H9 (cell line): ENCODE measurements around the gene CLN3. TPM values are rescaled to one million over a fixed set of nuclear protein-coding genes. Genes with fewer than 3 reads are reported as not detected.

Experiments
- DNase-seq: peaks from one replicate; pipeline ENCODE4 v3.0.0-alpha.2; 2017
- H2AFZ ChIP-seq: one replicate; pipeline ENCODE4 v1.6.1; 2013; ENCODE audit warnings: mild to moderate bottlenecking, low read length, control low read depth, moderate library complexity
- H2AK5ac ChIP-seq: 2 replicates; pipeline ENCODE4 v1.6.1; 2013; ENCODE audit warnings: low read length, control low read depth, mixed read lengths; ENCODE audit not compliant: insufficient read length
- H2BK120ac ChIP-seq: one replicate; pipeline ENCODE4 v1.6.1; 2013; ENCODE audit warnings: low read depth, mild to moderate bottlenecking, low read length, control low read depth, inconsistent platforms; ENCODE audit not compliant: poor library complexity, severe bottlenecking
- H2BK12ac ChIP-seq: 2 replicates; pipeline ENCODE4 v1.6.1; 2013; ENCODE audit warnings: low read length, control low read depth, mixed read lengths, low read depth; ENCODE audit not compliant: insufficient read length
- H2BK15ac ChIP-seq: 2 replicates; pipeline ENCODE4 v1.6.1; 2013; ENCODE audit warnings: low read depth, low read length, control low read depth
- H2BK20ac ChIP-seq: one replicate; pipeline ENCODE4 v1.6.1; 2013; ENCODE audit warnings: low read depth, mild to moderate bottlenecking, low read length, control low read depth, inconsistent platforms; ENCODE audit not compliant: poor library complexity, severe bottlenecking
- H2BK5ac ChIP-seq: 2 replicates; pipeline ENCODE4 v1.6.1; 2013; ENCODE audit warnings: low read length, control low read depth, mixed read lengths; ENCODE audit not compliant: insufficient read length
- H3K14ac ChIP-seq: 2 replicates; pipeline ENCODE4 v1.6.1; 2013; ENCODE audit warnings: low read length, control low read depth; ENCODE audit not compliant: insufficient read depth
- H3K18ac ChIP-seq: 2 replicates; pipeline ENCODE4 v1.6.1; 2013; ENCODE audit warnings: low read depth, mild to moderate bottlenecking, mixed read lengths, low read length, control low read depth; ENCODE audit not compliant: insufficient read length
- H3K23ac ChIP-seq: 2 replicates; pipeline ENCODE4 v1.6.1; 2013; ENCODE audit warnings: low read length, control low read depth, mixed read lengths, low read depth; ENCODE audit not compliant: insufficient read length
- H3K23me2 ChIP-seq: 2 replicates; pipeline ENCODE4 v1.6.1; 2013; ENCODE audit warnings: low read depth, mild to moderate bottlenecking, mixed read lengths, low read length, control low read depth; ENCODE audit not compliant: insufficient read length, poor library complexity, severe bottlenecking
- H3K27ac ChIP-seq: 2 replicates; pipeline ENCODE4 v1.5.1; 2013; ENCODE audit warnings: low read length, control low read depth, mixed read lengths, low read depth; ENCODE audit not compliant: insufficient read length
- H3K27me3 ChIP-seq: 2 replicates; pipeline ENCODE4 v1.6.1; 2013; ENCODE audit warnings: low read length, control low read depth, inconsistent platforms; ENCODE audit not compliant: insufficient read depth
- H3K4ac ChIP-seq: 2 replicates; pipeline ENCODE4 v1.6.1; 2013; ENCODE audit warnings: low read depth, mild to moderate bottlenecking, control low read depth, inconsistent platforms, low read length, moderate library complexity
- H3K4me1 ChIP-seq: 2 replicates; pipeline ENCODE4 v1.6.1; 2013; ENCODE audit warnings: low read length, control low read depth, inconsistent platforms; ENCODE audit not compliant: insufficient read depth
- H3K4me2 ChIP-seq: 2 replicates; pipeline ENCODE4 v1.6.1; 2013; ENCODE audit warnings: low read length, control low read depth, mixed read lengths; ENCODE audit not compliant: insufficient read length, insufficient read depth
- H3K56ac ChIP-seq: 2 replicates; pipeline ENCODE4 v1.6.1; 2013; ENCODE audit warnings: low read depth, mild to moderate bottlenecking, mixed read lengths, low read length, control low read depth; ENCODE audit not compliant: insufficient read length
- H3K79me1 ChIP-seq: 2 replicates; pipeline ENCODE4 v1.6.1; 2013; ENCODE audit warnings: low read depth, mild to moderate bottlenecking, moderate library complexity, low read length, control low read depth, inconsistent platforms; ENCODE audit not compliant: insufficient read depth, poor library complexity, severe bottlenecking
- H3K79me2 ChIP-seq: 2 replicates; pipeline ENCODE4 v1.6.1; 2013; ENCODE audit warnings: low read length, control low read depth, inconsistent platforms; ENCODE audit not compliant: insufficient read depth
- H3K9ac ChIP-seq: 2 replicates; pipeline ENCODE4 v1.6.1; 2013; ENCODE audit warnings: low read length, control low read depth, mixed read lengths; ENCODE audit not compliant: insufficient read length; ENCODE audit errors: extremely low read depth
- H3K9me3 ChIP-seq: one replicate; pipeline ENCODE4 v1.6.1; 2013; ENCODE audit warnings: low read depth, low read length, inconsistent platforms; ENCODE audit not compliant: control insufficient read depth
- H3T11ph ChIP-seq: one replicate; pipeline ENCODE4 v1.6.1; 2013; ENCODE audit warnings: mild to moderate bottlenecking, low read length, control low read depth, inconsistent platforms
- H4K20me1 ChIP-seq: one replicate; pipeline ENCODE4 v1.6.1; 2013; ENCODE audit not compliant: control insufficient read depth, insufficient read length, insufficient read depth
- H4K5ac ChIP-seq: 2 replicates; pipeline ENCODE4 v1.6.1; 2013; ENCODE audit warnings: low read depth, mild to moderate bottlenecking, mixed read lengths, low read length, control low read depth; ENCODE audit not compliant: insufficient read length
- H4K8ac ChIP-seq: replicated peaks from 2 replicates; pipeline ENCODE4 v1.6.1; 2013; ENCODE audit warnings: low read length, control low read depth, mixed read lengths, low read depth; ENCODE audit not compliant: insufficient read length
- H4K91ac ChIP-seq: 2 replicates; pipeline ENCODE4 v1.6.1; 2013; ENCODE audit warnings: low read depth, mild to moderate bottlenecking, moderate library complexity, mixed read lengths, low read length, control low read depth; ENCODE audit not compliant: insufficient read length
- H3K27ac Mint-ChIP-seq, 3 experiments: 2 replicates in 2 of 3; 3 replicates in 1 of 3; pipeline ENCODE4 v1.8.0; 2020 to 2021; ENCODE audit warnings: mixed read lengths in 3 of 3, mild to moderate bottlenecking in 1 of 3, moderate library complexity in 1 of 3
- H3K27me3 Mint-ChIP-seq: 2 replicates; pipeline ENCODE4 v1.8.0; 2021; ENCODE audit warnings: low read depth, mild to moderate bottlenecking, moderate library complexity, mixed read lengths
- H3K36me3 Mint-ChIP-seq, 3 experiments: 2 replicates in 2 of 3; 3 replicates in 1 of 3; pipeline ENCODE4 v1.8.0; 2020 to 2021; ENCODE audit warnings: low read depth in 3 of 3, mixed read lengths in 3 of 3; ENCODE audit not compliant: insufficient read depth in 1 of 3
- H3K4me1 Mint-ChIP-seq, 2 experiments: 2 replicates each; pipeline ENCODE4 v1.8.0; 2020; ENCODE audit warnings: mixed read lengths in 2 of 2
- H3K4me3 Mint-ChIP-seq, 2 experiments: 2 replicates in 1 of 2; 3 replicates in 1 of 2; pipeline ENCODE4 v1.8.0; 2020 to 2021; ENCODE audit warnings: mild to moderate bottlenecking in 2 of 2, mixed read lengths in 2 of 2, moderate library complexity in 1 of 2
- H3K9me3 Mint-ChIP-seq, 2 experiments: 2 replicates in 1 of 2; 3 replicates in 1 of 2; pipeline ENCODE4 v1.8.0; 2020; ENCODE audit warnings: mild to moderate bottlenecking in 2 of 2, mixed read lengths in 2 of 2, moderate library complexity in 1 of 2
- WGBS: extraction: QIAGEN DNeasy Blood & Tissue Kit; methylation state at CpG from one replicate; pipeline ENCODE4 v1.1.7; 2013; ENCODE audit warnings: missing lambda C conversion rate, low lambda C conversion rate, mixed read lengths; ENCODE audit not compliant: insufficient read length; ENCODE audit errors: extremely low coverage; 5-methylcytosine and 5-hydroxymethylcytosine counted together
- total RNA-seq: library from RNA; stranded (reverse); gene quantifications from 2 replicates; pipeline ENCODE4 v1.2.1, GENCODE V29; 2021
- TF ChIP-seq, protein P1 (sequence below): fragments of 200-600 bp; sonication (generic); conservative IDR thresholded peaks from 3 replicates; pipeline ENCODE4 v1.8.0; 2021; ENCODE audit warnings: antibody characterized with exemption, mild to moderate bottlenecking

The CLN3 gene
- total RNA-seq, 1 experiment from 2014 or later: 21.4 TPM

DNA sequence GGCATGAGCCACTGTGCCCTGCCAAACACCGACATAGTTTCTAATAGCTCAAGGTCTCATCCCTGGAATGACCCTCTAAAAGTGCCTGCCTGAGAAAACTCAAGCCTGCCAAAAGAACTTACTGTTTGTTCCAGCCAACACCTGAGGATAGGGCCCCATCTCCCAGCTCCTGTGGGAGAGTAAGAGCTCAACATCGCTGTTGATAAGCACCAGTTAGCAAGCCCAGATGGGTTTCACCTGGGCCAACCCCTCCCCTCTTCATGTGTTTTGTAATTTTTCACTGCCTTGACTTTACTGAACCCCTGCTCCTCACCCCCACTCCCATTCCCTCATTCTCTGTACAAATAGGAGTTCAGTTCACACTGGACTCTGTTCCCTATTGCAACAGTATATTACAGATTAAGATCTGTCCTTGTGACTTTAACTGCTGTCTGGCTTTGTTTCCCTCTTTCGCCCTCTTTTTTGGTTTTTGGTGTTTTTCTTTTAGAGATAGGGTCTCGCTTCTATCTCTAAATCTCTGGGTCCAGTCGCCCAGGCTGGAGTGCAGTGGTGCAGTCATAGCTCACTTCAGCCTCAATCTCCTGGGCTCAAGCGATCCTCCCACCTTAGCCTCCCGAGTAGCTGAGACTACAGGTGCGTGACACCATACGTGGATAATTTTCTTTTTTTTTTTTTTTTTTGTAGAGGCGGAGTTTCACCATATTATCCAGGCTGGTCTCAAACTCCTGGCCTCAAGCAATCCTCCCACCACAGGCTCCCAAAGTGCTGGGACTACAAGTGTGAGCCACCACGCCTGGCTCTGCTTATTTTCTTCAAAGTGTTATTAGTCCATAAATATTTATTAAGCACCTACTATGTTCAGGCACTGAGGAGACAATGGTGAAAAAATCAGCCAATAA lies 34.6 kb upstream of the CLN3 start:
- H3K4me1 ChIP-seq: no peaks in the 10 kb centered on the region
- WGBS: no CpG with 5 or more reads among the region's 11 CpGs
- no peaks in the 10 kb centered on the region for H3K23me2 ChIP-seq
- H2BK120ac ChIP-seq: no peak overlapping the region
- no peak overlapping the region for H2BK20ac ChIP-seq
- Mint-ChIP-seq H3K36me3 (no peaks in the 10 kb centered on the region), H3K4me3 (no peak overlapping the region), H3K4me1 (no peaks in the 10 kb centered on the region), H3K9me3 (peaks cover 0 to 13% of the 10 kb centered on the region in 2 experiments; a peak in 3 of 5 replicates), H3K27me3 (peaks cover 4% of the 10 kb centered on the region), H3K27ac (no peak overlapping the region)
- no peak overlapping the region for H3T11ph ChIP-seq
- H3K23ac ChIP-seq: no peak overlapping the region
- H3K27me3 ChIP-seq: no peaks in the 10 kb centered on the region
- no peak overlapping the region for H2AFZ ChIP-seq
- H3K4me2 ChIP-seq: no peak overlapping the region
- no peak overlapping the region for H2AK5ac ChIP-seq
- no peak overlapping the region for H3K18ac ChIP-seq
- H4K8ac ChIP-seq: no peak overlapping the region
- no peak overlapping the region for H2BK12ac ChIP-seq
- no peak overlapping the region for H3K27ac ChIP-seq
- H3K4ac ChIP-seq: no peak overlapping the region
- no peak for DNase-seq
- TF ChIP-seq, protein P1, sequence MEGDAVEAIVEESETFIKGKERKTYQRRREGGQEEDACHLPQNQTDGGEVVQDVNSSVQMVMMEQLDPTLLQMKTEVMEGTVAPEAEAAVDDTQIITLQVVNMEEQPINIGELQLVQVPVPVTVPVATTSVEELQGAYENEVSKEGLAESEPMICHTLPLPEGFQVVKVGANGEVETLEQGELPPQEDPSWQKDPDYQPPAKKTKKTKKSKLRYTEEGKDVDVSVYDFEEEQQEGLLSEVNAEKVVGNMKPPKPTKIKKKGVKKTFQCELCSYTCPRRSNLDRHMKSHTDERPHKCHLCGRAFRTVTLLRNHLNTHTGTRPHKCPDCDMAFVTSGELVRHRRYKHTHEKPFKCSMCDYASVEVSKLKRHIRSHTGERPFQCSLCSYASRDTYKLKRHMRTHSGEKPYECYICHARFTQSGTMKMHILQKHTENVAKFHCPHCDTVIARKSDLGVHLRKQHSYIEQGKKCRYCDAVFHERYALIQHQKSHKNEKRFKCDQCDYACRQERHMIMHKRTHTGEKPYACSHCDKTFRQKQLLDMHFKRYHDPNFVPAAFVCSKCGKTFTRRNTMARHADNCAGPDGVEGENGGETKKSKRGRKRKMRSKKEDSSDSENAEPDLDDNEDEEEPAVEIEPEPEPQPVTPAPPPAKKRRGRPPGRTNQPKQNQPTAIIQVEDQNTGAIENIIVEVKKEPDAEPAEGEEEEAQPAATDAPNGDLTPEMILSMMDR: no peak
- no peak overlapping the region for H3K14ac ChIP-seq
- H4K5ac ChIP-seq: no peak overlapping the region
- no peaks in the 10 kb centered on the region for H4K20me1 ChIP-seq
- no peak overlapping the region for H2BK5ac ChIP-seq
- H3K56ac ChIP-seq: no peak overlapping the region
- no peaks in the 10 kb centered on the region for H3K9me3 ChIP-seq
- H3K9ac ChIP-seq: no peak overlapping the region
- H4K91ac ChIP-seq: no peak overlapping the region
- no peaks in the 10 kb centered on the region for H3K79me1 ChIP-seq
- no peak overlapping the region for H2BK15ac ChIP-seq
- no peaks in the 10 kb centered on the region for H3K79me2 ChIP-seq
